Measurements from ENCODE around the gene CPT2. TPM values are rescaled to one million over a fixed set of nuclear protein-coding genes. Genes with fewer than 3 reads are reported as not detected.

CPT2 gene
- 10.3 and 23.0 TPM in 2 replicates for total RNA-seq

GRCh38 chr1:53196485-53197290 lies at the start of gene CPT2:
TSS of gene CPT2 (plus strand) at chr1:53196824. CDS start at chr1:53196944, 120 bp downstream.

GRCh38 chr1:53220171-53220961 lies 23.7 kb downstream of the CPT2 start, which contains the start of gene CZIB:
TSS of gene CZIB (minus strand) at chr1:53220634. CDS start at chr1:53220575, 59 bp downstream.

GRCh38 chr1:53238197-53239155 lies 41.9 kb downstream of the CPT2 start, which contains the start of gene MAGOH:
TSS of gene MAGOH (minus strand) at chr1:53238518. CDS start at chr1:53238448, 70 bp downstream.

Other genes with a start within 250 kb of the CPT2 start
- gene PODN, start 134.6 kb upstream of the CPT2 start, total RNA-seq, result not detected in 2 replicates
- gene SLC1A7, start 54.2 kb upstream of the CPT2 start, total RNA-seq, result not detected in 2 replicates
- gene CZIB, start 23.8 kb downstream of the CPT2 start, total RNA-seq, result 28.5 and 45.5 TPM in 2 replicates
- 40.7 and 46.6 TPM in 2 replicates for gene MAGOH, start 41.7 kb downstream of the CPT2 start, total RNA-seq
- gene LRP8, start 131.2 kb downstream of the CPT2 start, total RNA-seq, result 6.6 and 10.3 TPM in 2 replicates